HG02642 (cell line): ENCODE data around the gene PDE6D.

Experiments
- ATAC-seq: cut with Tn5 transposase; IDR thresholded peaks from one replicate; pipeline ENCODE4 v1.9.1; 2021; ENCODE audit warnings: mild to moderate bottlenecking; ENCODE audit not compliant: unreplicated experiment, poor library complexity

The PDE6D gene

GRCh38 chr2:231708773-231709635, 72.1 kb downstream of the PDE6D start:
- no peak for ATAC-seq

- ATAC-seq: peak; percentile 61
Observed at GRCh38 chr2:231707927-231708772, 72.9 kb downstream of the PDE6D start, which contains the start of gene PTMA. Gene PTMA (plus strand): TSS chr2:231708525. CDS start chr2:231708707, 182 bp downstream.

GRCh38 chr2:231707625-231707926, 73.5 kb downstream of the PDE6D start:
- peak; percentile 2 for ATAC-seq

- ATAC-seq: peak; percentile 38
Observed at GRCh38 chr2:231706731-231707624, 74.1 kb downstream of the PDE6D start.

- ATAC-seq: no peak
Observed at GRCh38 chr2:231704017-231704416, 77.1 kb downstream of the PDE6D start.

GRCh38 chr2:231701456-231702373, 79.4 kb downstream of the PDE6D start:
- ATAC-seq: no peak

GRCh38 chr2:231699006-231699405, 82.1 kb downstream of the PDE6D start:
- no peak for ATAC-seq

- no peak for ATAC-seq
Observed at GRCh38 chr2:231696004-231696367, 85.1 kb downstream of the PDE6D start.

- no peak for ATAC-seq
Observed at GRCh38 chr2:231693956-231694355, 87.1 kb downstream of the PDE6D start.

- ATAC-seq: no peak
Observed at GRCh38 chr2:231692847-231693246, 88.2 kb downstream of the PDE6D start.

- no peak for ATAC-seq
Observed at GRCh38 chr2:231691251-231691772, 89.8 kb downstream of the PDE6D start.

GRCh38 chr2:231689124-231689893, 91.8 kb downstream of the PDE6D start:
- no peak for ATAC-seq

- ATAC-seq: no peak
Observed at GRCh38 chr2:231688719-231689118, 92.4 kb downstream of the PDE6D start.

GRCh38 chr2:231687961-231688360, 93.1 kb downstream of the PDE6D start:
- no peak for ATAC-seq

GRCh38 chr2:231687133-231687852, 93.8 kb downstream of the PDE6D start:
- ATAC-seq: peak; percentile 76

GRCh38 chr2:231686192-231687100, 94.6 kb downstream of the PDE6D start:
- ATAC-seq: no peak
